ENCODE data around the gene SRD5A1.

The SRD5A1 gene

GRCh38 chr5:6712577-6713273, 79.5 kb downstream of the SRD5A1 start:
- TF ChIP-seq CTCF (conservative IDR thresholded peaks at IDR 0.05) (peak; percentile 16), ZFX (IDR thresholded peaks at IDR 0.05) (peak; percentile 18; the same call in 1 of the 2 replicates)

GRCh38 chr5:6713274-6714225, 80.3 kb downstream of the SRD5A1 start, which contains the start of gene TENT4A:
TENT4A (plus strand) TSS chr5:6713432; CDS start chr5:6713984, 552 bp downstream.
- peak within 1 kb of the TSS; percentile 95 for H3K27ac ChIP-seq
- TF ChIP-seq CTCF (conservative IDR thresholded peaks at IDR 0.05) (no peak), ZFX (IDR thresholded peaks at IDR 0.05) (no peak; the same call in none of the 2 replicates)

More at GRCh38 chr5:6712577-6713273, 79.5 kb downstream of the SRD5A1 start:
- H3K27ac ChIP-seq = peak overlapping the region; percentile 95

GRCh38 chr5:6714226-6715041, 81.2 kb downstream of the SRD5A1 start:
- TF ChIP-seq ZFX (IDR thresholded peaks at IDR 0.05) (peak; percentile 88), CTCF (conservative IDR thresholded peaks at IDR 0.05) (no peak)
- H3K27ac ChIP-seq = peak overlapping the region; percentile 95

GRCh38 chr5:6715271-6715670, 82.0 kb downstream of the SRD5A1 start:
- TF ChIP-seq CTCF (conservative IDR thresholded peaks at IDR 0.05) = no peak
- no peak for TF ChIP-seq ZFX (IDR thresholded peaks at IDR 0.05)
- no peak overlapping the region for H3K27ac ChIP-seq

GRCh38 chr5:6715758-6716628, 82.8 kb downstream of the SRD5A1 start:
- no peak overlapping the region for H3K27ac ChIP-seq
- TF ChIP-seq ZFX (IDR thresholded peaks at IDR 0.05) = no peak

GRCh38 chr5:6716629-6717149, 83.4 kb downstream of the SRD5A1 start:
- TF ChIP-seq CTCF (conservative IDR thresholded peaks at IDR 0.05) (no peak), ZFX (IDR thresholded peaks at IDR 0.05) (no peak)
- H3K27ac ChIP-seq = no peak overlapping the region
